Astrocyte of the spinal cord (primary cell): ENCODE measurements around the gene TXNDC12.
A peak's percentile ranks its signal among the peaks of the same experiment; 100 is the strongest.
"Not testable (repeated sequence)": the region's sequence is repeated elsewhere in the genome, so short reads cannot be mapped to it uniquely, and the experiment has no call there.

Experiments
- DNase-seq: peaks from one replicate; pipeline ENCODE4 v3.0.0; 2011; ENCODE audit warnings: low read depth, low spot score
- H3K4me3 ChIP-seq: 2 replicates; pipeline ENCODE4 v1.5.1; 2011; ENCODE audit warnings: low read depth, mild to moderate bottlenecking, low read length, moderate library complexity
- in situ Hi-C: cut with HindIII; loops from 2 replicates; pipeline ENCODE4 v1.10.0; 2017; ENCODE audit warnings: low sequenced_read_pairs
- TF ChIP-seq, protein P1 (sequence below): IDR thresholded peaks from 2 replicates; pipeline ENCODE4 v1.5.1; 2012; ENCODE audit warnings: low read depth, mild to moderate bottlenecking, low read length, inconsistent platforms

TXNDC12 gene

DNA sequence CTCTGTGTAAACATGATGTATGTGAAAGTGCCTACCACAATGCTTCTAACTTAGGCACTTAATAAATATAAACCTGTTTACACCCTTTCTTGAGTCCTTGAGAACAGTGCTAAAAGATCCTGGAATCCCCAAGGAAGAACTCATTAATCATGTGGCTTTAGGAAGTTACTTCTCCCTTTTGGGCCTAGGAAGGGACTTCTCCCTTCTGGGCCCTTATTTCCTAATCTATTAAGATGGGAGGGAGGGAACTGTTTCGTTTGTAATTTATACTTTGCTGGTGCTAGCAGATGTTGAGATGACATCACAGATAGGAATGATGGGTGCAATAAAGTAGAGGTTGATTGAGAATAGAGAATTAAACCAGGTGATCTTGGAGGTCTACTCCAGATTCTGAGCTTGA is 2.3 kb upstream of the TXNDC12 start:
- TF ChIP-seq, protein P1, sequence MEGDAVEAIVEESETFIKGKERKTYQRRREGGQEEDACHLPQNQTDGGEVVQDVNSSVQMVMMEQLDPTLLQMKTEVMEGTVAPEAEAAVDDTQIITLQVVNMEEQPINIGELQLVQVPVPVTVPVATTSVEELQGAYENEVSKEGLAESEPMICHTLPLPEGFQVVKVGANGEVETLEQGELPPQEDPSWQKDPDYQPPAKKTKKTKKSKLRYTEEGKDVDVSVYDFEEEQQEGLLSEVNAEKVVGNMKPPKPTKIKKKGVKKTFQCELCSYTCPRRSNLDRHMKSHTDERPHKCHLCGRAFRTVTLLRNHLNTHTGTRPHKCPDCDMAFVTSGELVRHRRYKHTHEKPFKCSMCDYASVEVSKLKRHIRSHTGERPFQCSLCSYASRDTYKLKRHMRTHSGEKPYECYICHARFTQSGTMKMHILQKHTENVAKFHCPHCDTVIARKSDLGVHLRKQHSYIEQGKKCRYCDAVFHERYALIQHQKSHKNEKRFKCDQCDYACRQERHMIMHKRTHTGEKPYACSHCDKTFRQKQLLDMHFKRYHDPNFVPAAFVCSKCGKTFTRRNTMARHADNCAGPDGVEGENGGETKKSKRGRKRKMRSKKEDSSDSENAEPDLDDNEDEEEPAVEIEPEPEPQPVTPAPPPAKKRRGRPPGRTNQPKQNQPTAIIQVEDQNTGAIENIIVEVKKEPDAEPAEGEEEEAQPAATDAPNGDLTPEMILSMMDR = no peak
- no peak for DNase-seq
- peak overlapping the region; percentile 93 for H3K4me3 ChIP-seq
- in situ Hi-C loops = no loop called here

DNA sequence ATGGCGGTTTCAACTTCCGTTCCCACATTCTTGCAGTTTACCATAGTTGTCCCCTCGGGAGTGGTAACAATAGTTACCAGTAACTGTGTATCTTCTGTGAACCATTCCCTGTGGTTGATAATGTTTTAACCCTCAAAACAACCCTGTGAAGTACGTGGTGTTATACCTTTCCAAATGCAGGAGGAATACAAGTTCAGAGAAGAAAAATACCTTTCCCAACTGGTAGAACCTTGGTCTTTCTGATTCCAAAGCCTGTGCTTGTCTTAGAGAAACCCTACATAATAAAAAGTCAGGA is 1.9 kb upstream of the TXNDC12 start:
- peak overlapping the region; percentile 93 for H3K4me3 ChIP-seq
- no peak for DNase-seq
- TF ChIP-seq, protein P1 = no peak
- in situ Hi-C loops = no loop called here

GRCh38 chr1:52056163-52056936 is 1.4 kb upstream of the TXNDC12 start, which contains the start of gene BTF3L4:
Gene BTF3L4, plus strand, starts transcription at chr1:52056295. Its CDS starts 3,553 bp downstream, at chr1:52059848.
- TF ChIP-seq, protein P1 = no peak

GRCh38 chr1:52055866-52056162 is 823 bp upstream of the TXNDC12 start:
- in situ Hi-C loops = no loop called here
- H3K4me3 ChIP-seq = peak overlapping the region; percentile 93
- TF ChIP-seq, protein P1 = no peak

More at GRCh38 chr1:52056163-52056936, 1.4 kb upstream of the TXNDC12 start, which contains the start of gene BTF3L4:
- peak within 1 kb of the TSS; percentile 93 for H3K4me3 ChIP-seq
- in situ Hi-C loops = no loop called here
- DNase-seq = peak; percentile 93

GRCh38 chr1:52054496-52055065 is 410 bp downstream of the TXNDC12 start:
- TF ChIP-seq, protein P1 = no peak
- in situ Hi-C loops = no loop called here
- no peak for DNase-seq
- H3K4me3 ChIP-seq = peak overlapping the region; percentile 93

More at GRCh38 chr1:52055866-52056162, 823 bp upstream of the TXNDC12 start:
- DNase-seq = no peak

GRCh38 chr1:52053862-52054261 is 1.1 kb downstream of the TXNDC12 start:
- TF ChIP-seq, protein P1 = no peak
- in situ Hi-C loops = no loop called here
- DNase-seq = no peak
- peak overlapping the region; percentile 93 for H3K4me3 ChIP-seq

DNA sequence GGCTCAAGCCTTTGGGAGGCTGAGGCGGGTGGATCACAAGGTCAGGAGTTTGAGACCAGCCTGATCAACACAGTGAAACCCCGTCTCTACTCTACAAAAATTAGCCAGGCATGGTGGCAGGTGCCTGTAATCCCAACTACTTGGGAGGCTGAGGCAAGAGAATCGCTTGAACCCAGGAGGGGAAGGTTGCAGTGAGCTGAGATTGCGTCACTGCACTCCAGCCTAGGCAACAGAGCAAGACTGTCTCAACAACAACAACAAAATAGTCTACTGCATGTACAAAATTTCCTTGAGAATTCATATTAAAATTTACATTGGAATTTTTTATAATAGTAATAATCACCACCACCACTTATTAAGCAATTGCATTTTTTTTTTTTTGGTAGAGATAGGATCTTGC is 5.7 kb downstream of the TXNDC12 start:
- H3K4me3 ChIP-seq, in situ Hi-C loops, DNase-seq: not testable (repeated sequence)

DNA sequence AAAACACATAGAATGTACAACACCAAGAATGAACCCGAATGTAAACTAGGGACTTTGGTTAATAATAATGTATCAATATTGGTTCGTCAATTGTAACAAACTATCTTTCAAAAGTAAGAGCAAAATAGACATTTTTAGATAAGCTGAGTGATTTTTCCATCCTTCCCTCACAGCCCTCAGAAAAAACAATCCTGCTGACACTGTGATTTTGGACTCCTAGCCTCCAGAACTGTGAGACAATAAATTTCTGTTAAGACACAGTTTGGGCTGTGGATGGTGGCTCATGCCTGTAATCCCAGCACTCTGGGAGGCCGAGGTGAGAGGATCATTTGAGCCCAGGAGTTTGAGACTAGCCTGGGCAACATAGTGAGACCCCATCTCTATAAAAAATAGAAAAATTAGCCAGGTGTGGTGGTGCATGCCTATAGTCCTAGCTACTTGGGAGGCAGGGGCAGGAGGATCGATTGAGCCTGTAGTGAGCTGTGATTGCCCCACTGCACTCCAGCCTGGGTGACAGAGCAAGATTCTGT is 9.3 kb downstream of the TXNDC12 start:
- H3K4me3 ChIP-seq, DNase-seq, in situ Hi-C loops: not testable (repeated sequence)
